Measurements from ENCODE around the gene UBE2H.
"Not testable (repeated sequence)": the region's sequence is repeated elsewhere in the genome, so short reads cannot be mapped to it uniquely, and the experiment has no call there.

GRCh38 chr7:129860784-129861183 is 92.0 kb downstream of the UBE2H start:
- TF ChIP-seq CTCF (IDR thresholded peaks at IDR 0.05; ENCODE audit: insufficient read depth, low read depth, low read length); EZH2 (IDR thresholded peaks at IDR 0.05; ENCODE audit: insufficient read depth, low read length): not testable (repeated sequence)
